RWPE2 (cell line): ENCODE data around the gene COQ8B.

Experiments used
- ATAC-seq: fragments of 200-7000 bp; cut with Tn5 transposase; 3 replicates; pipeline ENCODE4 v1.9.1; 2021; ENCODE audit warnings: low read depth
- DNase-seq: peaks from one replicate; pipeline ENCODE4 v3.0.0-alpha.2; 2020; ENCODE audit warnings: low spot score
- H3K27ac ChIP-seq: fragments of 450-650 bp; 2 replicates; pipeline ENCODE4 v1.5.1; 2017; ENCODE audit warnings: mild to moderate bottlenecking; ENCODE audit not compliant: poor library complexity, severe bottlenecking
- H3K27me3 ChIP-seq: fragments of 250-450 bp; sonication (Bioruptor Pico); 2 replicates; pipeline ENCODE4 v1.5.1; 2021; ENCODE audit warnings: mild to moderate bottlenecking, moderate library complexity; ENCODE audit not compliant: insufficient read depth, poor library complexity, severe bottlenecking
- H3K36me3 ChIP-seq: fragments of 250-450 bp; sonication (Bioruptor Pico); 2 replicates; pipeline ENCODE4 v1.5.1; 2020; ENCODE audit warnings: low read depth, mild to moderate bottlenecking, moderate library complexity
- H3K4me1 ChIP-seq: fragments of 250-450 bp; sonication (Bioruptor Pico); 2 replicates; pipeline ENCODE4 v1.5.1; 2021; ENCODE audit warnings: mild to moderate bottlenecking, moderate library complexity; ENCODE audit not compliant: insufficient read depth, poor library complexity, severe bottlenecking
- H3K4me3 ChIP-seq: fragments of 250-450 bp; sonication (Bioruptor Pico); 2 replicates; pipeline ENCODE4 v1.5.1; 2021; ENCODE audit warnings: mild to moderate bottlenecking, moderate library complexity; ENCODE audit not compliant: severe bottlenecking
- H3K9me3 ChIP-seq: fragments of 250-450 bp; sonication (Bioruptor Pico); 2 replicates; pipeline ENCODE4 v1.5.1; 2021; ENCODE audit warnings: mild to moderate bottlenecking, moderate library complexity; ENCODE audit not compliant: severe bottlenecking
- TF ChIP-seq, protein P1 (sequence below): fragments of 450-650 bp; IDR thresholded peaks from one replicate; pipeline ENCODE4 v1.5.1; 2017; ENCODE audit warnings: mild to moderate bottlenecking, moderate library complexity; ENCODE audit not compliant: poor library complexity, severe bottlenecking

Gene COQ8B

DNA sequence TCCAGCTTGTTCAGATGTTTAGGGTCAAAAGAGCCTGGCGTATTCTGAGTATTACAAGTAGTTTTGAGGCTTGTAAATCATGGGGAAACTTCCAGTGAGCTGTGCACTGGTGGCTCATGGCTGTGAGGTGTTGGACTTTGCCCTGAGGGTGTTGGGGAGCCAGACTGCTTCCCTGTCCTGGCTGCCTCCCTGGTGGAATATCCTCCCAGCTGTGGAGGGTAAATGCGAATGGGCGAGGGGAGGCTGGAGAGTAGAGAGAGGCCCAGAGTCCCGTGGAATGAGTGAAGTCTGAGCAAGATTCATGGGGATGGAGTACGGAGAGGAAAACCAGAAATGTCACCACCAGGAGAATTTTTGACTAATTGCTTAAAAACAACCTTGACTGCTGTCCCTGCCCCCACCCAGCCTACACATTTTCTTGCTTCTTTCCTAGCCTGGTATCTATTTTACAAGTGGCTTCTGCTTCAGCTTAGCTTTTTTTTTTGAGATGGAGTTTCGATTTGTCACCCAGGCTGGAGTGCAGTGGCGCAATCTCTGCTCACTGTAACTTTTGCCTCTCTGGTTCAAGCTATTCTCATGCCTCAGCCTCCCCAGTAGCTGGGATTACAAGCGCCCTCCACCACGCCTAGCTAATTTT is 38.0 kb upstream of the COQ8B start:
- no peak for ATAC-seq
- TF ChIP-seq, protein P1, sequence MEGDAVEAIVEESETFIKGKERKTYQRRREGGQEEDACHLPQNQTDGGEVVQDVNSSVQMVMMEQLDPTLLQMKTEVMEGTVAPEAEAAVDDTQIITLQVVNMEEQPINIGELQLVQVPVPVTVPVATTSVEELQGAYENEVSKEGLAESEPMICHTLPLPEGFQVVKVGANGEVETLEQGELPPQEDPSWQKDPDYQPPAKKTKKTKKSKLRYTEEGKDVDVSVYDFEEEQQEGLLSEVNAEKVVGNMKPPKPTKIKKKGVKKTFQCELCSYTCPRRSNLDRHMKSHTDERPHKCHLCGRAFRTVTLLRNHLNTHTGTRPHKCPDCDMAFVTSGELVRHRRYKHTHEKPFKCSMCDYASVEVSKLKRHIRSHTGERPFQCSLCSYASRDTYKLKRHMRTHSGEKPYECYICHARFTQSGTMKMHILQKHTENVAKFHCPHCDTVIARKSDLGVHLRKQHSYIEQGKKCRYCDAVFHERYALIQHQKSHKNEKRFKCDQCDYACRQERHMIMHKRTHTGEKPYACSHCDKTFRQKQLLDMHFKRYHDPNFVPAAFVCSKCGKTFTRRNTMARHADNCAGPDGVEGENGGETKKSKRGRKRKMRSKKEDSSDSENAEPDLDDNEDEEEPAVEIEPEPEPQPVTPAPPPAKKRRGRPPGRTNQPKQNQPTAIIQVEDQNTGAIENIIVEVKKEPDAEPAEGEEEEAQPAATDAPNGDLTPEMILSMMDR: no peak
- peaks cover 72% of the 10 kb centered on the region for H3K36me3 ChIP-seq
- H3K4me3 ChIP-seq: no peak overlapping the region
- H3K9me3 ChIP-seq: no peaks in the 10 kb centered on the region
- H3K27me3 ChIP-seq: no peaks in the 10 kb centered on the region
- DNase-seq: no peak
- no peak overlapping the region for H3K27ac ChIP-seq
- H3K4me1 ChIP-seq: peaks cover 21% of the 10 kb centered on the region

DNA sequence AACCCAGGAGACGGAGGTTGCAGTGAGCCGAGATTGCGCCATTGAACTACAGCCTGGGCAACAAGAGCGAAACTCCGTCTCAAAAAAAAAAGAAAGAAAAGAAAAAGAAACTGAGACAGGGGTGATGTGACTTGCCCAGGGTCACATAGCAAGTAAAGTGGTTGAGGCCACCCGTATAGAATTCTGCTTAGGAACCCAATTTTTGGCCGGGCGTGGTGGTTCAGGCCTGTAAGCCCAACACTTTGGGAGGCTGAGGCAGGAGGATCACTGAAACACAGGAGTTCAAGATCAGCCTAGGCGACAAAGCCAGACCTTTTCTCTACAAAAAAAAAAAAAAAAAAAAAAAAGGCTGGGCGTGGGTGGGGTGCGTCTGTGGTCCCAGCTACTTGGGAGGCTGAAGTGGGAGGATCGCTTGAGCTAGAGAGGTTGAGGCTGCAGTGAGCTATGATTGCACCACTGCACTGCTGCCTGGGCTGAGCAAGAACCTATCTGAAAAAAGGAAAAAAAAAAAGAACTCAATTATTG is 35.6 kb upstream of the COQ8B start:
- no peaks in the 10 kb centered on the region for H3K27me3 ChIP-seq
- H3K4me1 ChIP-seq: peaks cover 26% of the 10 kb centered on the region
- peaks cover 48% of the 10 kb centered on the region for H3K36me3 ChIP-seq

DNA sequence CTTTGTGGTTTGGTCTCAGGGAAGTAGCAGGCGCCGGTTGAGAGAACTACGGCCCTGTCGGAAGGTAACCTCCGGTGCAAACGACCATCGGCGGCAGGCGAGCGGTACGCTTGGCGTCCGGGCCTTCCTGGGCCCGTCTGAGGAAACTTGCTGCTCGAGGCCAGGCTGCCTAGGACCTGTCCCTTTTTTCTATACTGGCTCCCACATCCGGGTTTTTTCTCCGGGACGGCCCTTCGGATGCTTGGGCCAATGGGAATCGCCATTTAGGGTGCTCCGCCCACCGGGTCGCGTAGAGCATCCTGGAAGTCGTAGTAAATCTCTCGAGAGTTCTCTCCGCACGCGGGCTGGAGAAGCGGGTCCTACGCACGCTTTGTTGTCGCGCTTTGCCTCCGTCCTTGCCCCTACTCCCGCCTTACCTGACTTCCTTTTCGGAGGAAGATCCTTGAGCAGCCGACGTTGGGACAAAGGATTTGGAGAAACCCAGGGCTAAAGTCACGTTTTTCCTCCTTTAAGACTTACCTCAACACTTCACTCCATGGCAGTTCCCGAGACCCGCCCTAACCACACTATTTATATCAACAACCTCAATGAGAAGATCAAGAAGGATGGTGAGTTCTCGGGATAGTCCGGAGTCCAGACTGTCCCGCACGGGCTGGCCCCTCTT is 34.3 kb upstream of the COQ8B start, which contains the start of gene SNRPA:
SNRPA (plus strand) TSS at position 330 of the 664 bp plus-strand sequence; CDS start at position 536, 206 bp downstream.
- TF ChIP-seq, protein P1: no peak
- peaks cover 35% of the 10 kb centered on the region for H3K36me3 ChIP-seq
- DNase-seq (peak; percentile 98), ATAC-seq (peak; percentile 73)
- H3K4me1 ChIP-seq: peaks cover 23% of the 10 kb centered on the region
- peak within 1 kb of the TSS; percentile 67 for H3K4me3 ChIP-seq
- H3K27ac ChIP-seq: peak within 1 kb of the TSS; percentile 80
- no peaks in the 10 kb centered on the region for H3K27me3 ChIP-seq
- no peaks in the 10 kb centered on the region for H3K9me3 ChIP-seq

More for the DNA sequence above, 35.6 kb upstream of the COQ8B start:
- no peak for ATAC-seq
- TF ChIP-seq, protein P1: no peak
- DNase-seq: no peak
- Histone ChIP-seq H3K4me3 (peak overlapping the region; percentile 67), H3K27ac (peak overlapping the region; percentile 80), H3K9me3 (no peaks in the 10 kb centered on the region)

- H3K36me3 ChIP-seq: peaks cover 27% of the 10 kb centered on the region
- ATAC-seq: peak; percentile 90
- no peaks in the 10 kb centered on the region for H3K27me3 ChIP-seq
- H3K4me1 ChIP-seq: peaks cover 15% of the 10 kb centered on the region
- peak within 1 kb of the TSS; percentile 80 for H3K27ac ChIP-seq
- TF ChIP-seq, protein P1: no peak
- H3K4me3 ChIP-seq: peak within 1 kb of the TSS; percentile 67
- peak; percentile 99 for DNase-seq
- H3K9me3 ChIP-seq: no peaks in the 10 kb centered on the region
Observed at GRCh38 chr19:40750058-40750873, 33.6 kb upstream of the COQ8B start, which contains the start of gene ACTMAP. Gene ACTMAP (minus strand): TSS chr19:40750477. CDS start chr19:40749803, 674 bp downstream.
